ENCODE results near the gene GRIK2. TPM values are rescaled to one million over a fixed set of nuclear protein-coding genes. Genes with fewer than 3 reads are reported as not detected.

Gene GRIK2
- total RNA-seq, 3 donors from 2014 or later (not counting 1 experiment from before 2014, with no cell fraction given), result not detected

DNA sequence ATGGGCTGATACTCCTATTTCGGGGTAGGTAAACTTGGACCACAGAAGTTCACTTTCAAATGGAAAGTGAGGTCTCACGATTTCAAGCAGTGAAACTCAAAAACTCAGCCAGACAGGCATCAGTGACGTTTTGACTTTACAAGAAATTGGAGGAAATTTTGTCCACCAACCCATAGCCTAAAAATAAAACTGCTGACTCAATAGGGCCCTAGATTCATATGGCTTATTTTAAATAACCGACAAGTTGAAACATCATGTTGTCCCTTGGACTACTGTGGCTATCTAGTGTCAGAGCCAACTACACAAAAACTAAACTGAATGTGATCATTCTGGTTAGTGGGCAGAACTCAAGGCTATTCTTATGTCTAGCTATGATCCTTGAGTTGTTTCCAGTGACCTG lies 486.3 kb downstream of the GRIK2 start:
- Histone ChIP-seq H3K36me3 (ENCODE audit: control insufficient read depth, insufficient read depth, low read length) (no peaks in the 10 kb centered on the region), H3K9me3 (ENCODE audit: control insufficient read depth, insufficient read depth, low read length) (no peaks in the 10 kb centered on the region), H3K4me1 (ENCODE audit: control insufficient read depth, insufficient read depth, low read length) (no peaks in the 10 kb centered on the region), H3K4me3 (ENCODE audit: low read length) (no peak overlapping the region), H3K27me3 (ENCODE audit: control insufficient read depth, insufficient read depth, low read length) (no peaks in the 10 kb centered on the region), H3K27ac (ENCODE audit: low read length) (no peak overlapping the region)
- intact Hi-C loops (cut with micrococcal nuclease), result no loop called here
- Mint-ChIP-seq H3K27ac (no peak overlapping the region), H3K4me1 (no peaks in the 10 kb centered on the region), H3K27me3 (ENCODE audit: low read depth in 2 of 2) (no peaks in the 10 kb centered on the region), H3K4me3 (no peak overlapping the region), H3K9me3 (peaks cover 10 to 13% of the 10 kb centered on the region in 2 donors), H3K36me3 (no peaks in the 10 kb centered on the region)
- DNase-seq (no peak), ATAC-seq (no peak)
- WGBS (ENCODE audit: insufficient coverage), result 69% methylated on average over 4 of the region's 4 CpGs
- no peak for TF ChIP-seq CTCF (IDR thresholded peaks at IDR 0.05)

DNA sequence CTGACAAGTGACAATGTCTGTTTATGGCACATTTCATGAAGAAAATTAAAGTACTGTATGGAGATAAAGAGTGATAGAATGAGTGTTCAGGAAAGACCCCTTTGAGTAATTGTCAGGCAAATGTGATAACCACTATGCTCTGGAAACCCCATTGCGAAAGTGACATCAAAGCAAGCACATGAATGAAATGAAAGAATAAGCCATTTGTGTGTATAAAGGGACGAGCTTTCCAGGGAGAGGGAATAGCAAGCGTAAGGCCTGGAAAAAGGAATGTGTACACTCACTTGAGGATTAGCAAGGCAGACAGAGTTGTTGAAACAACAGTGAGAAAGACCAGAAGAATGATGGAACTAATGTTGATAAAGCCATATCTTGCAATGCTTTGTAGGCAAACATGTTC lies 490.0 kb downstream of the GRIK2 start:
- no peak overlapping the region for H3K27ac Mint-ChIP-seq
- DNase-seq (no peak), ATAC-seq (no peak)
- Histone ChIP-seq H3K4me1 (ENCODE audit: control insufficient read depth, insufficient read depth, low read length) (no peaks in the 10 kb centered on the region), H3K4me3 (ENCODE audit: low read length) (no peak overlapping the region), H3K27ac (ENCODE audit: low read length) (no peak overlapping the region), H3K9me3 (ENCODE audit: control insufficient read depth, insufficient read depth, low read length) (no peaks in the 10 kb centered on the region), H3K27me3 (ENCODE audit: control insufficient read depth, insufficient read depth, low read length) (no peaks in the 10 kb centered on the region), H3K36me3 (ENCODE audit: control insufficient read depth, insufficient read depth, low read length) (no peaks in the 10 kb centered on the region)
- no peaks in the 10 kb centered on the region for H3K4me1 Mint-ChIP-seq
- H3K9me3 Mint-ChIP-seq, result peaks cover 8 to 14% of the 10 kb centered on the region in 2 donors
- no peaks in the 10 kb centered on the region for H3K36me3 Mint-ChIP-seq
- H3K27me3 Mint-ChIP-seq (ENCODE audit: low read depth in 2 of 2), result no peaks in the 10 kb centered on the region
- TF ChIP-seq CTCF (IDR thresholded peaks at IDR 0.05), result no peak
- intact Hi-C loops (cut with micrococcal nuclease), result no loop called here
- no peak overlapping the region for H3K4me3 Mint-ChIP-seq
- 87% methylated on average over 3 of the region's 3 CpGs for WGBS (ENCODE audit: insufficient coverage)

- H3K4me3 Mint-ChIP-seq, result no peak overlapping the region
- no peaks in the 10 kb centered on the region for H3K4me1 Mint-ChIP-seq
- TF ChIP-seq CTCF (IDR thresholded peaks at IDR 0.05), result no peak
- H3K27ac Mint-ChIP-seq, result no peak overlapping the region
- H3K9me3 Mint-ChIP-seq, result peaks cover 9 to 13% of the 10 kb centered on the region in 2 donors
- Histone ChIP-seq H3K36me3 (ENCODE audit: control insufficient read depth, insufficient read depth, low read length) (no peaks in the 10 kb centered on the region), H3K27ac (ENCODE audit: low read length) (no peak overlapping the region), H3K4me3 (ENCODE audit: low read length) (no peak overlapping the region), H3K27me3 (ENCODE audit: control insufficient read depth, insufficient read depth, low read length) (no peaks in the 10 kb centered on the region), H3K9me3 (ENCODE audit: control insufficient read depth, insufficient read depth, low read length) (no peaks in the 10 kb centered on the region), H3K4me1 (ENCODE audit: control insufficient read depth, insufficient read depth, low read length) (no peaks in the 10 kb centered on the region)
- DNase-seq (no peak), ATAC-seq (no peak)
- no peaks in the 10 kb centered on the region for H3K36me3 Mint-ChIP-seq
- WGBS (ENCODE audit: insufficient coverage), result 52% methylated on average over 5 of the region's 5 CpGs
- H3K27me3 Mint-ChIP-seq (ENCODE audit: low read depth in 2 of 2), result no peaks in the 10 kb centered on the region
- intact Hi-C loops (cut with micrococcal nuclease), result no loop called here
These were observed 494.0 kb downstream of the GRIK2 start for GRCh38 chr6:101887532-101887931.

Measured in natural killer cell (primary cell).